ENCODE data around the gene TMEM38B. TPM values are rescaled to one million over a fixed set of nuclear protein-coding genes. Genes with fewer than 3 reads are reported as not detected.

The TMEM38B gene
- total and polyA plus RNA-seq, 2 of the 8 experiments (the other 6 are each of a cell fraction or from before 2014, with no cell fraction given): 10.6 to 12.4 TPM

DNA sequence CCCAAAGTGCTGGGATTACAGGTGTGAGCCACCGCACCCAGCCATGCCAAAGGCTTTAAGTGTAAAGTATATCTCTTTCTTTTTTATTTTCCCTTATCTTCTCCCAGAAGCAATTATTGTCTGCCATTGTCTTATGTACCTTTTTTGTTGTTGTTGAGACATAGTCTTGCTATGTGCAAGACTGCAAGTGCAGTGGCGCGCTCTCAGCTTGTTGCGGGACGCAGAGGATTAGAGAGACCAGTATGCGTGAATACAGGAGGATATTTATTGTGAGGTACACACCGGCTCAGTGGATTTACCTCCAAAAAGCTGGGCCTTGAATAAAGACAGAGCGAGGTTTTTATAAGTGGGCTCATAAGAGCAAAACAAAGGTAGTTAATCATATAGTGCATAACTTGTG lies 11.8 kb downstream of the TMEM38B start (continued):
- TF ChIP-seq, protein P1, sequence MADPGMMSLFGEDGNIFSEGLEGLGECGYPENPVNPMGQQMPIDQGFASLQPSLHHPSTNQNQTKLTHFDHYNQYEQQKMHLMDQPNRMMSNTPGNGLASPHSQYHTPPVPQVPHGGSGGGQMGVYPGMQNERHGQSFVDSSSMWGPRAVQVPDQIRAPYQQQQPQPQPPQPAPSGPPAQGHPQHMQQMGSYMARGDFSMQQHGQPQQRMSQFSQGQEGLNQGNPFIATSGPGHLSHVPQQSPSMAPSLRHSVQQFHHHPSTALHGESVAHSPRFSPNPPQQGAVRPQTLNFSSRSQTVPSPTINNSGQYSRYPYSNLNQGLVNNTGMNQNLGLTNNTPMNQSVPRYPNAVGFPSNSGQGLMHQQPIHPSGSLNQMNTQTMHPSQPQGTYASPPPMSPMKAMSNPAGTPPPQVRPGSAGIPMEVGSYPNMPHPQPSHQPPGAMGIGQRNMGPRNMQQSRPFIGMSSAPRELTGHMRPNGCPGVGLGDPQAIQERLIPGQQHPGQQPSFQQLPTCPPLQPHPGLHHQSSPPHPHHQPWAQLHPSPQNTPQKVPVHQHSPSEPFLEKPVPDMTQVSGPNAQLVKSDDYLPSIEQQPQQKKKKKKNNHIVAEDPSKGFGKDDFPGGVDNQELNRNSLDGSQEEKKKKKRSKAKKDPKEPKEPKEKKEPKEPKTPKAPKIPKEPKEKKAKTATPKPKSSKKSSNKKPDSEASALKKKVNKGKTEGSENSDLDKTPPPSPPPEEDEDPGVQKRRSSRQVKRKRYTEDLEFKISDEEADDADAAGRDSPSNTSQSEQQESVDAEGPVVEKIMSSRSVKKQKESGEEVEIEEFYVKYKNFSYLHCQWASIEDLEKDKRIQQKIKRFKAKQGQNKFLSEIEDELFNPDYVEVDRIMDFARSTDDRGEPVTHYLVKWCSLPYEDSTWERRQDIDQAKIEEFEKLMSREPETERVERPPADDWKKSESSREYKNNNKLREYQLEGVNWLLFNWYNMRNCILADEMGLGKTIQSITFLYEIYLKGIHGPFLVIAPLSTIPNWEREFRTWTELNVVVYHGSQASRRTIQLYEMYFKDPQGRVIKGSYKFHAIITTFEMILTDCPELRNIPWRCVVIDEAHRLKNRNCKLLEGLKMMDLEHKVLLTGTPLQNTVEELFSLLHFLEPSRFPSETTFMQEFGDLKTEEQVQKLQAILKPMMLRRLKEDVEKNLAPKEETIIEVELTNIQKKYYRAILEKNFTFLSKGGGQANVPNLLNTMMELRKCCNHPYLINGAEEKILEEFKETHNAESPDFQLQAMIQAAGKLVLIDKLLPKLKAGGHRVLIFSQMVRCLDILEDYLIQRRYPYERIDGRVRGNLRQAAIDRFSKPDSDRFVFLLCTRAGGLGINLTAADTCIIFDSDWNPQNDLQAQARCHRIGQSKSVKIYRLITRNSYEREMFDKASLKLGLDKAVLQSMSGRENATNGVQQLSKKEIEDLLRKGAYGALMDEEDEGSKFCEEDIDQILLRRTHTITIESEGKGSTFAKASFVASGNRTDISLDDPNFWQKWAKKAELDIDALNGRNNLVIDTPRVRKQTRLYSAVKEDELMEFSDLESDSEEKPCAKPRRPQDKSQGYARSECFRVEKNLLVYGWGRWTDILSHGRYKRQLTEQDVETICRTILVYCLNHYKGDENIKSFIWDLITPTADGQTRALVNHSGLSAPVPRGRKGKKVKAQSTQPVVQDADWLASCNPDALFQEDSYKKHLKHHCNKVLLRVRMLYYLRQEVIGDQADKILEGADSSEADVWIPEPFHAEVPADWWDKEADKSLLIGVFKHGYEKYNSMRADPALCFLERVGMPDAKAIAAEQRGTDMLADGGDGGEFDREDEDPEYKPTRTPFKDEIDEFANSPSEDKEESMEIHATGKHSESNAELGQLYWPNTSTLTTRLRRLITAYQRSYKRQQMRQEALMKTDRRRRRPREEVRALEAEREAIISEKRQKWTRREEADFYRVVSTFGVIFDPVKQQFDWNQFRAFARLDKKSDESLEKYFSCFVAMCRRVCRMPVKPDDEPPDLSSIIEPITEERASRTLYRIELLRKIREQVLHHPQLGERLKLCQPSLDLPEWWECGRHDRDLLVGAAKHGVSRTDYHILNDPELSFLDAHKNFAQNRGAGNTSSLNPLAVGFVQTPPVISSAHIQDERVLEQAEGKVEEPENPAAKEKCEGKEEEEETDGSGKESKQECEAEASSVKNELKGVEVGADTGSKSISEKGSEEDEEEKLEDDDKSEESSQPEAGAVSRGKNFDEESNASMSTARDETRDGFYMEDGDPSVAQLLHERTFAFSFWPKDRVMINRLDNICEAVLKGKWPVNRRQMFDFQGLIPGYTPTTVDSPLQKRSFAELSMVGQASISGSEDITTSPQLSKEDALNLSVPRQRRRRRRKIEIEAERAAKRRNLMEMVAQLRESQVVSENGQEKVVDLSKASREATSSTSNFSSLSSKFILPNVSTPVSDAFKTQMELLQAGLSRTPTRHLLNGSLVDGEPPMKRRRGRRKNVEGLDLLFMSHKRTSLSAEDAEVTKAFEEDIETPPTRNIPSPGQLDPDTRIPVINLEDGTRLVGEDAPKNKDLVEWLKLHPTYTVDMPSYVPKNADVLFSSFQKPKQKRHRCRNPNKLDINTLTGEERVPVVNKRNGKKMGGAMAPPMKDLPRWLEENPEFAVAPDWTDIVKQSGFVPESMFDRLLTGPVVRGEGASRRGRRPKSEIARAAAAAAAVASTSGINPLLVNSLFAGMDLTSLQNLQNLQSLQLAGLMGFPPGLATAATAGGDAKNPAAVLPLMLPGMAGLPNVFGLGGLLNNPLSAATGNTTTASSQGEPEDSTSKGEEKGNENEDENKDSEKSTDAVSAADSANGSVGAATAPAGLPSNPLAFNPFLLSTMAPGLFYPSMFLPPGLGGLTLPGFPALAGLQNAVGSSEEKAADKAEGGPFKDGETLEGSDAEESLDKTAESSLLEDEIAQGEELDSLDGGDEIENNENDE (IDR thresholded peaks at IDR 0.05; ENCODE audit: insufficient replicate concordance, low read length): no peak
